Measurements from ENCODE around the gene CATSPER3. TPM values are rescaled to one million over a fixed set of nuclear protein-coding genes. Genes with fewer than 3 reads are reported as not detected.

The CATSPER3 gene
- total RNA-seq, 1 donor from 2014 or later = 0.22 TPM

- Mint-ChIP-seq H3K27me3 (no peaks in the 10 kb centered on the region), H3K9me3 (peaks cover 4% of the 10 kb centered on the region), H3K4me1 (ENCODE audit: unreplicated experiment) (peaks cover 12% of the 10 kb centered on the region), H3K4me3 (no peak overlapping the region), H3K27ac (no peak overlapping the region), H3K36me3 (peaks cover 13% of the 10 kb centered on the region)
- no peak for DNase-seq (ENCODE audit: extremely low spot score, unreplicated experiment)
- TF ChIP-seq CTCF (conservative IDR thresholded peaks at IDR 0.05) = no peak
These were observed 9.0 kb upstream of the CATSPER3 start for GRCh38 chr5:134958755-134959154.

GRCh38 chr5:134963098-134963497 is 4.6 kb upstream of the CATSPER3 start:
- no peaks in the 10 kb centered on the region for H3K27me3 Mint-ChIP-seq
- H3K9me3 Mint-ChIP-seq = no peaks in the 10 kb centered on the region
- no peak for TF ChIP-seq CTCF (conservative IDR thresholded peaks at IDR 0.05)
- H3K36me3 Mint-ChIP-seq = peaks cover 5% of the 10 kb centered on the region
- H3K4me1 Mint-ChIP-seq (ENCODE audit: unreplicated experiment) = peaks cover 17% of the 10 kb centered on the region
- H3K27ac Mint-ChIP-seq = no peak overlapping the region
- no peak for DNase-seq (ENCODE audit: extremely low spot score, unreplicated experiment)
- H3K4me3 Mint-ChIP-seq = no peak overlapping the region

GRCh38 chr5:134964359-134965270 is 3.1 kb upstream of the CATSPER3 start:
- Mint-ChIP-seq H3K27ac (no peak overlapping the region), H3K9me3 (no peaks in the 10 kb centered on the region), H3K4me1 (ENCODE audit: unreplicated experiment) (peaks cover 7% of the 10 kb centered on the region), H3K36me3 (peaks cover 4% of the 10 kb centered on the region), H3K27me3 (no peaks in the 10 kb centered on the region), H3K4me3 (no peak overlapping the region)
- no peak for DNase-seq (ENCODE audit: extremely low spot score, unreplicated experiment)
- no peak for TF ChIP-seq CTCF (conservative IDR thresholded peaks at IDR 0.05)

GRCh38 chr5:134965271-134965825 is 2.4 kb upstream of the CATSPER3 start:
- Mint-ChIP-seq H3K27ac (no peak overlapping the region), H3K4me3 (no peak overlapping the region), H3K4me1 (ENCODE audit: unreplicated experiment) (peaks cover 7% of the 10 kb centered on the region), H3K36me3 (peaks cover 5% of the 10 kb centered on the region), H3K27me3 (no peaks in the 10 kb centered on the region), H3K9me3 (no peaks in the 10 kb centered on the region)
- TF ChIP-seq CTCF (conservative IDR thresholded peaks at IDR 0.05) = no peak
- DNase-seq (ENCODE audit: extremely low spot score, unreplicated experiment) = no peak

- Mint-ChIP-seq H3K4me3 (peak overlapping the region; percentile 60), H3K27ac (no peak overlapping the region), H3K27me3 (no peaks in the 10 kb centered on the region), H3K4me1 (ENCODE audit: unreplicated experiment) (peaks cover 7% of the 10 kb centered on the region), H3K9me3 (no peaks in the 10 kb centered on the region), H3K36me3 (peaks cover 5% of the 10 kb centered on the region)
- no peak for TF ChIP-seq CTCF (conservative IDR thresholded peaks at IDR 0.05)
- DNase-seq (ENCODE audit: extremely low spot score, unreplicated experiment) = no peak
These were observed 348 bp downstream of the CATSPER3 start for GRCh38 chr5:134968055-134968454.
